ENCODE results near the gene CHMP4A. TPM values are rescaled to one million over a fixed set of nuclear protein-coding genes. Genes with fewer than 3 reads are reported as not detected.

CHMP4A gene
- polyA plus RNA-seq, 1 donor from 2014 or later, result 55.3 TPM

GRCh38 chr14:24237463-24237955 is 24.2 kb upstream of the CHMP4A start:
- Histone ChIP-seq H3K27me3 (ENCODE audit: insufficient read depth, low read depth, low read length) (no peaks in the 10 kb centered on the region), H3K79me2 (replicated peaks; ENCODE audit: insufficient read depth, low read length) (peaks cover 31% of the 10 kb centered on the region), H3K4me3 (ENCODE audit: low read length) (no peak overlapping the region), H2AFZ (ENCODE audit: low read depth, low read length) (no peak overlapping the region), H3K4me2 (ENCODE audit: low read length) (no peak overlapping the region), H4K20me1 (ENCODE audit: insufficient read depth) (peaks cover 5% of the 10 kb centered on the region), H3K9me2 (ENCODE audit: insufficient read depth, low read length) (no peaks in the 10 kb centered on the region), H3K9me3 (ENCODE audit: low read length) (no peaks in the 10 kb centered on the region), H3F3A (ENCODE audit: insufficient read depth, low read length, poor library complexity, severe bottlenecking) (no peaks in the 10 kb centered on the region), H3K9ac (ENCODE audit: low read length) (no peak overlapping the region), H3K36me3 (ENCODE audit: insufficient read depth, low read length) (peaks cover 16% of the 10 kb centered on the region), H3K27ac (ENCODE audit: low read length) (no peak overlapping the region)
- TF ChIP-seq TAF1 (IDR thresholded peaks at IDR 0.05; ENCODE audit: low read depth) (no peak), SMC3 (conservative IDR thresholded peaks at IDR 0.05; ENCODE audit: poor library complexity) (no peak), EZH2 (IDR thresholded peaks at IDR 0.05; ENCODE audit: borderline replicate concordance, insufficient read depth, low read length, poor library complexity, severe bottlenecking) (no peak), EP300 (conservative IDR thresholded peaks at IDR 0.05; ENCODE audit: poor library complexity, severe bottlenecking) (no peak), REST (IDR thresholded peaks at IDR 0.05; ENCODE audit: borderline replicate concordance) (no peak), POLR2AphosphoS5 (IDR thresholded peaks at IDR 0.05) (no peak), RAD21 (conservative IDR thresholded peaks at IDR 0.05) (no peak), MXI1 (conservative IDR thresholded peaks at IDR 0.05; ENCODE audit: poor library complexity, severe bottlenecking) (no peak)
- TF ChIP-seq, protein P1, sequence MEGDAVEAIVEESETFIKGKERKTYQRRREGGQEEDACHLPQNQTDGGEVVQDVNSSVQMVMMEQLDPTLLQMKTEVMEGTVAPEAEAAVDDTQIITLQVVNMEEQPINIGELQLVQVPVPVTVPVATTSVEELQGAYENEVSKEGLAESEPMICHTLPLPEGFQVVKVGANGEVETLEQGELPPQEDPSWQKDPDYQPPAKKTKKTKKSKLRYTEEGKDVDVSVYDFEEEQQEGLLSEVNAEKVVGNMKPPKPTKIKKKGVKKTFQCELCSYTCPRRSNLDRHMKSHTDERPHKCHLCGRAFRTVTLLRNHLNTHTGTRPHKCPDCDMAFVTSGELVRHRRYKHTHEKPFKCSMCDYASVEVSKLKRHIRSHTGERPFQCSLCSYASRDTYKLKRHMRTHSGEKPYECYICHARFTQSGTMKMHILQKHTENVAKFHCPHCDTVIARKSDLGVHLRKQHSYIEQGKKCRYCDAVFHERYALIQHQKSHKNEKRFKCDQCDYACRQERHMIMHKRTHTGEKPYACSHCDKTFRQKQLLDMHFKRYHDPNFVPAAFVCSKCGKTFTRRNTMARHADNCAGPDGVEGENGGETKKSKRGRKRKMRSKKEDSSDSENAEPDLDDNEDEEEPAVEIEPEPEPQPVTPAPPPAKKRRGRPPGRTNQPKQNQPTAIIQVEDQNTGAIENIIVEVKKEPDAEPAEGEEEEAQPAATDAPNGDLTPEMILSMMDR (IDR thresholded peaks at IDR 0.05; ENCODE audit: poor library complexity, severe bottlenecking), result no peak

DNA sequence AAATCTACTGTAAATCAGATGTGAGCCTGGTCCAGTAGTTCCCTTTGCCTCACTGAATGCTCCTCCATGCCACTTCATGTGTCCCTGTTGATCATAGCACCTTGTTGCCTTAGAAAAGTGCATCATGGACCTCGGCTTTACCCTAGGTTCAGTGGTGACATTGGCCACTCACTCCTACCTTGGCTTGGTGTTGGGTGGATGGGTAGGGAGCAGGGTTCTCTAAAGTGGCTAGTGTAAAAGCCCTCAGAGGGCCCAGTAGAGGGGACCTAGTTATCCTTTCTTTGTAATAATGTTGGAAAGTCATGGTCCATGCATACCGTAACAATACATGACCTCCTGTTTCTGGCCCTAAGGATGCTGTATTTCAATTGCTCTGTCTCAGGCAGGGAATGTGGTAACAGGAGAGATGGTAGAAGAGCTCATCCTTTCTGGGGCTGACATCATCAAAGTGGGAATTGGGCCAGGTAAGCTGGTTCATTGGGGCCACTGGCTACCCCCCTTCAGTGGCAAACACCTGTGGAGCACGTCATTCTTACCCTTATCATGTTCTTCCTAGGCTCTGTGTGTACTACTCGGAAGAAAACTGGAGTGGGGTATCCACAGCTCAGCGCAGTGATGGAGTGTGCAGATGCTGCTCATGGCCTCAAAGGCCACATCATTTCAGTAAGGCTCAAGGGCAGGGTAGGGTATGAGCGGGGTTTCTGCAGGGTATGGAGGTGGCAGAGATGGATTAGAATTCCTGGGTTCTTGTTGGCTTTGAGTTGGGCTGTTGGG is 23.6 kb upstream of the CHMP4A start:
- no peak overlapping the region for H3K4me2 ChIP-seq (ENCODE audit: low read length)
- no peaks in the 10 kb centered on the region for H3F3A ChIP-seq (ENCODE audit: insufficient read depth, low read length, poor library complexity, severe bottlenecking)
- no peaks in the 10 kb centered on the region for H3K9me3 ChIP-seq (ENCODE audit: low read length)
- H3K27me3 ChIP-seq (ENCODE audit: insufficient read depth, low read depth, low read length), result no peaks in the 10 kb centered on the region
- no peak overlapping the region for H2AFZ ChIP-seq (ENCODE audit: low read depth, low read length)
- peaks cover 16% of the 10 kb centered on the region for H3K36me3 ChIP-seq (ENCODE audit: insufficient read depth, low read length)
- H3K9me2 ChIP-seq (ENCODE audit: insufficient read depth, low read length), result no peaks in the 10 kb centered on the region
- H3K9ac ChIP-seq (ENCODE audit: low read length), result no peak overlapping the region
- peaks cover 5% of the 10 kb centered on the region for H4K20me1 ChIP-seq (ENCODE audit: insufficient read depth)
- peaks cover 31% of the 10 kb centered on the region for H3K79me2 ChIP-seq (replicated peaks; ENCODE audit: insufficient read depth, low read length)
- no peak overlapping the region for H3K27ac ChIP-seq (ENCODE audit: low read length)
- no peak overlapping the region for H3K4me3 ChIP-seq (ENCODE audit: low read length)
- TF ChIP-seq MXI1 (conservative IDR thresholded peaks at IDR 0.05; ENCODE audit: poor library complexity, severe bottlenecking) (no peak), TAF1 (IDR thresholded peaks at IDR 0.05; ENCODE audit: low read depth) (no peak), EZH2 (IDR thresholded peaks at IDR 0.05; ENCODE audit: borderline replicate concordance, insufficient read depth, low read length, poor library complexity, severe bottlenecking) (no peak), EP300 (conservative IDR thresholded peaks at IDR 0.05; ENCODE audit: poor library complexity, severe bottlenecking) (no peak), SMC3 (conservative IDR thresholded peaks at IDR 0.05; ENCODE audit: poor library complexity) (no peak), POLR2AphosphoS5 (IDR thresholded peaks at IDR 0.05) (no peak), RAD21 (conservative IDR thresholded peaks at IDR 0.05) (no peak), REST (IDR thresholded peaks at IDR 0.05; ENCODE audit: borderline replicate concordance) (no peak)
- TF ChIP-seq, protein P1 (IDR thresholded peaks at IDR 0.05; ENCODE audit: poor library complexity, severe bottlenecking), result no peak

Data from neural cell (in vitro differentiated cells).